CD4-positive, alpha-beta T cell (primary cell): ENCODE measurements around the gene STYXL1. TPM values are rescaled to one million over a fixed set of nuclear protein-coding genes. Genes with fewer than 3 reads are reported as not detected.
"Not testable (repeated sequence)": the region's sequence is repeated elsewhere in the genome, so short reads cannot be mapped to it uniquely, and the experiment has no call there.

Experiments used
- ATAC-seq: fragments of 200-7000 bp; cut with Tn5 transposase; one replicate; pipeline ENCODE4 v1.10.0; 2022; ENCODE audit warnings: mild to moderate bottlenecking; ENCODE audit not compliant: poor library complexity
- CTCF ChIA-PET: fragments of 350-600 bp; sonication (Branson Sonifier 250); formaldehyde crosslinking; loops from one replicate; lab custom pipeline; 2021; ENCODE audit warnings: antibody characterized with exemption, inconsistent platforms; lab: Charles Lee
- POLR2A ChIA-PET: fragments of 350-600 bp; sonication (Branson Sonifier 250); formaldehyde crosslinking; loops from one replicate; lab custom pipeline; 2021; ENCODE audit warnings: antibody characterized with exemption, inconsistent platforms; lab: Charles Lee
- DNase-seq, 14 experiments: peaks; one replicate each; pipeline ENCODE4 v3.0.0-alpha.2; 2013 to 2020; ENCODE audit warnings: mixed read lengths in 2 of 14
- H3K27ac ChIP-seq, 2 donors: one replicate each; pipeline versions ENCODE4 v1.5.1 to v1.7.0; 2013; ENCODE audit warnings: low read length in 2 of 2, low read depth in 1 of 2, mild to moderate bottlenecking in 1 of 2
- H3K27me3 ChIP-seq, 2 experiments: 1 replicate in 1 of 2; 2 replicates in 1 of 2; pipeline versions ENCODE4 v1.6.1 to v1.7.0; 2013; ENCODE audit warnings: low read length in 2 of 2, control low read depth in 1 of 2, mild to moderate bottlenecking in 1 of 2, moderate library complexity in 1 of 2; ENCODE audit not compliant: insufficient read depth in 2 of 2, control insufficient read depth in 1 of 2
- H3K36me3 ChIP-seq: one replicate; pipeline ENCODE4 v1.6.1; 2013; ENCODE audit warnings: low read length, control low read depth; ENCODE audit not compliant: insufficient read depth
- H3K4me1 ChIP-seq: one replicate; pipeline ENCODE4 v1.6.1; 2013; ENCODE audit warnings: low read length, control low read depth; ENCODE audit not compliant: insufficient read depth
- H3K4me3 ChIP-seq: one replicate; pipeline ENCODE4 v1.5.1; 2013; ENCODE audit warnings: mild to moderate bottlenecking, low read length, moderate library complexity
- H3K9me3 ChIP-seq, 2 experiments: 1 replicate in 1 of 2; 2 replicates in 1 of 2; pipeline versions ENCODE4 v1.6.1 to v1.7.0; 2013; ENCODE audit warnings: low read length in 2 of 2, mild to moderate bottlenecking in 2 of 2, control low read depth in 1 of 2, moderate library complexity in 1 of 2; ENCODE audit not compliant: control insufficient read depth in 1 of 2, insufficient read depth in 1 of 2
- H3K27ac Mint-ChIP-seq: one replicate; pipeline ENCODE4 v1.8.0; 2020; ENCODE audit warnings: mixed read lengths
- H3K27me3 Mint-ChIP-seq: one replicate; pipeline ENCODE4 v1.8.0; 2021; ENCODE audit warnings: mixed read lengths
- H3K36me3 Mint-ChIP-seq: one replicate; pipeline ENCODE4 v1.8.0; 2021; ENCODE audit warnings: low read depth, mixed read lengths
- H3K4me1 Mint-ChIP-seq: one replicate; pipeline ENCODE4 v1.8.0; 2021; ENCODE audit warnings: low read depth, mixed read lengths
- H3K4me3 Mint-ChIP-seq: one replicate; pipeline ENCODE4 v1.8.0; 2020; ENCODE audit warnings: mild to moderate bottlenecking, mixed read lengths
- H3K9me3 Mint-ChIP-seq: one replicate; pipeline ENCODE4 v1.8.0; 2020; ENCODE audit warnings: mixed read lengths
- intact Hi-C, 2 experiments: fragments of 100-400 bp; cut with DNase I in 1 of 2; cut with micrococcal nuclease in 1 of 2; formaldehyde crosslinking; loops; one replicate each; pipeline versions ENCODE4 v1.15.1 to v1.9.0; 2023 to 2025; cut with DNase I, micrococcal nuclease
- total RNA-seq, 174 experiments: library from RNA in 2 of 174; stranded (reverse) in 2 of 174; gene quantifications; one replicate each; pipeline ENCODE4 v1.2.3 and lab custom pipeline; 2021 to 2026
- TF ChIP-seq, protein P1 (sequence below): fragments of 200-600 bp; IDR thresholded peaks from one replicate; pipeline ENCODE4 v1.8.0; 2022; ENCODE audit warnings: antibody characterized with exemption, mild to moderate bottlenecking

The STYXL1 gene
- total RNA-seq, 2 experiments from 2014 or later = 8.4 to 8.5 TPM

DNA sequence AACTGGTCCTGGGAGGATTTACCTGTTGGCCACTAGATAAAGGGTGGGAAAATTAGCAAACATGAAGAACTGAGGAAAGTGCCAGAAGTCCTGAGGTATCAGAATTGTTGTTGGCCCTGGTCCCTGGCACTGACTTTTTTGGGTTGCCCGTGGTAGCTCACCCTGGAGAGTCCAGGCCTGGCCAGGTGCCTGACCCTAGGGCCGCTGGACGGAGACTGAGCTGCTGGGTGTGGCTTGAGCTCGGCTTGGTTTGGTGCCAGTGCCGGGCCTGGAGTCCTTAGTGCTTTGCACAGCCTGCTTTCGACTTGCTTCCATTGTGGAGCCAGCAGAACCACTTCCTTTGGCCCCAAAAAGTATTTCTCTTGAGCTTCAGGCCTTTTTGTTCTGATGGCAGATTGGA, 13.0 kb upstream of the STYXL1 start:
- intact Hi-C loops = no loop called here
- Mint-ChIP-seq H3K27me3 (no peaks in the 10 kb centered on the region), H3K36me3 (peaks cover 94% of the 10 kb centered on the region), H3K4me3 (no peak overlapping the region), H3K9me3 (no peaks in the 10 kb centered on the region), H3K27ac (no peak overlapping the region), H3K4me1 (no peaks in the 10 kb centered on the region)
- Histone ChIP-seq H3K27me3 (no peaks in the 10 kb centered on the region), H3K36me3 (peaks cover 95% of the 10 kb centered on the region), H3K4me3 (no peak overlapping the region), H3K27ac (no peak overlapping the region), H3K4me1 (no peaks in the 10 kb centered on the region), H3K9me3 (no peaks in the 10 kb centered on the region)
- TF ChIP-seq, protein P1, sequence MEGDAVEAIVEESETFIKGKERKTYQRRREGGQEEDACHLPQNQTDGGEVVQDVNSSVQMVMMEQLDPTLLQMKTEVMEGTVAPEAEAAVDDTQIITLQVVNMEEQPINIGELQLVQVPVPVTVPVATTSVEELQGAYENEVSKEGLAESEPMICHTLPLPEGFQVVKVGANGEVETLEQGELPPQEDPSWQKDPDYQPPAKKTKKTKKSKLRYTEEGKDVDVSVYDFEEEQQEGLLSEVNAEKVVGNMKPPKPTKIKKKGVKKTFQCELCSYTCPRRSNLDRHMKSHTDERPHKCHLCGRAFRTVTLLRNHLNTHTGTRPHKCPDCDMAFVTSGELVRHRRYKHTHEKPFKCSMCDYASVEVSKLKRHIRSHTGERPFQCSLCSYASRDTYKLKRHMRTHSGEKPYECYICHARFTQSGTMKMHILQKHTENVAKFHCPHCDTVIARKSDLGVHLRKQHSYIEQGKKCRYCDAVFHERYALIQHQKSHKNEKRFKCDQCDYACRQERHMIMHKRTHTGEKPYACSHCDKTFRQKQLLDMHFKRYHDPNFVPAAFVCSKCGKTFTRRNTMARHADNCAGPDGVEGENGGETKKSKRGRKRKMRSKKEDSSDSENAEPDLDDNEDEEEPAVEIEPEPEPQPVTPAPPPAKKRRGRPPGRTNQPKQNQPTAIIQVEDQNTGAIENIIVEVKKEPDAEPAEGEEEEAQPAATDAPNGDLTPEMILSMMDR = no peak
- CTCF ChIA-PET = no interaction called here
- POLR2A ChIA-PET = no interaction called here
- ATAC-seq = no peak
- DNase-seq = no peak

DNA sequence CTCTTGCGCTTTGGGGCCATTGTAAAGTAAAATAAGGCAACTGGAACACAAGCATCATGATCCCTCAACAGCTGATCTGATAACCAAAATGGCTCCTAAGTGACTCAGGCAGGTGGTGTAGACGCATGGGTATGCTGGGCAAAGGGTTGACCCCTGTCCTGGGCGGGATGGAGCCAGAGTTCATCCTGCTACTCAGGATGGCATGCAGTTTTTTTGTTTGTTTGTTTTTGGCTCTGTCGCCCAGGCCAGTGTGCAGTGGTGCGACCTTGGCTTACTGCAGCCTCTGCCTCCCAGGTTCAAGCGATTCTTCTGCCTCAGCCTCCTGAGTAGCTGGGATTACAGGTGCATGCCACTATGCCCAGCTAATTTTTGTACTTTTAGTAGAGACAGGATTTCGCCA, 10.9 kb upstream of the STYXL1 start:
- POLR2A ChIA-PET, H3K9me3 Mint-ChIP-seq, ATAC-seq, H3K27ac Mint-ChIP-seq, H3K4me1 Mint-ChIP-seq, H3K9me3 ChIP-seq, intact Hi-C loops, CTCF ChIA-PET, H3K27ac ChIP-seq, DNase-seq, H3K4me3 ChIP-seq, H3K27me3 ChIP-seq, H3K27me3 Mint-ChIP-seq, H3K4me3 Mint-ChIP-seq, H3K4me1 ChIP-seq: not testable (repeated sequence)
- H3K36me3 Mint-ChIP-seq = peaks cover 80% of the 10 kb centered on the region
- H3K36me3 ChIP-seq = peaks cover 95% of the 10 kb centered on the region

DNA sequence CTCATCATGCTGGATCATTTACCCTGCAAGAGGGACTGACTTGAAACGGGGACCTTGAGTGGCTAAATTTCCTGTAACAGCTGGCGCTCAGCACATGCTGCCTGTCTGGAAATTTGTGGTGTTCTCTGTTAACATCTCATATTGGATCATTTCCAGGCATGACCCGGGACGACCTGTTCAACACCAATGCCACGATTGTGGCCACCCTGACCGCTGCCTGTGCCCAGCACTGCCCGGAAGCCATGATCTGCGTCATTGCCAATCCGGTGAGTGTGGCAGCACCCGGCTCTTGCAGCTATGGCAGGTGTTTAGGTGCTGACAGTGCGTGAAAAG, 10.0 kb upstream of the STYXL1 start:
- DNase-seq (no peak), ATAC-seq (no peak)
- Mint-ChIP-seq H3K36me3 (peaks cover 75% of the 10 kb centered on the region), H3K27ac (no peak overlapping the region), H3K4me1 (peaks cover 4% of the 10 kb centered on the region), H3K27me3 (no peaks in the 10 kb centered on the region), H3K9me3 (no peaks in the 10 kb centered on the region), H3K4me3 (no peak overlapping the region)
- CTCF ChIA-PET = no interaction called here
- H3K27ac ChIP-seq = no peak overlapping the region
- H3K27me3 ChIP-seq = no peaks in the 10 kb centered on the region
- POLR2A ChIA-PET = no interaction called here
- no peaks in the 10 kb centered on the region for H3K9me3 ChIP-seq
- TF ChIP-seq, protein P1 = no peak
- H3K4me1 ChIP-seq = no peaks in the 10 kb centered on the region
- intact Hi-C loops = no loop called here
- H3K4me3 ChIP-seq = no peak overlapping the region
- peaks cover 92% of the 10 kb centered on the region for H3K36me3 ChIP-seq

DNA sequence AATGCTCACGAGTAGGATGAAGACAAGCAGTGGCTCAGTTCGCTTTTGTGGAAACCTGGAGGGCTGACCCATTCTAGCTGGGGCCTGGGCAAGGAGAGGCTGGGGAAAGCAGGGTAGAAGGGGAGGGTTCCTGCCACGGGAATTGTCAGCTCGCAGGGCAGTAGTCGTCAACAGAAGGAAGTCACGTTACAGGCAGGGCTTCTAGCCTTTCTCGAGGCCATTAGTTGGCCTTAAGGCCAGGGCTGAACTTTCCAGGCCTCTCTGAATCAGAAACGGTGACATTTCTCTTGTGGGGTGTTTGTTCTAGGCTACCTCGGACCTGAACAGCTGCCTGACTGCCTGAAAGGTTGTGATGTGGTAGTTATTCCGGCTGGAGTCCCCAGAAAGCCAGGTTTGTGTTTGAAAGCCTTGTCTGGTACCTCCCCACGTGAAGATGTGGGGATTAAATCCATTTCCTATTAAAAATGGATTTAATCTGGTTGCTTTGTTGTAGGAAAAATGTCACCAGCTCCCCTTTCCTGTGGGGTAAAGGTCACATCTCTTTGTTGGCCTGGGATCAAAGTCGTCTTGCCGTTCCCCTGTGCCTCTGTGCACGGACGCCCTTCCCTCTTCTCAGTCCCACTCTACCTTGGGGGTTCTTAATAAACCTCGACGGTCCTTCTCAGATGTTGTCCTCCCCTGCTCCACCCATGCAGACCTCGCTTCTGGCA, 9.5 kb upstream of the STYXL1 start:
- ATAC-seq (no peak), DNase-seq (no peak)
- Mint-ChIP-seq H3K36me3 (peaks cover 72% of the 10 kb centered on the region), H3K4me1 (peaks cover 6% of the 10 kb centered on the region), H3K27ac (no peak overlapping the region), H3K27me3 (no peaks in the 10 kb centered on the region), H3K9me3 (no peaks in the 10 kb centered on the region), H3K4me3 (no peak overlapping the region)
- peaks cover under 1% of the 10 kb centered on the region for H3K4me1 ChIP-seq
- TF ChIP-seq, protein P1 = no peak
- POLR2A ChIA-PET = no interaction called here
- H3K27ac ChIP-seq = no peak overlapping the region
- CTCF ChIA-PET = no interaction called here
- H3K4me3 ChIP-seq = no peak overlapping the region
- no peaks in the 10 kb centered on the region for H3K27me3 ChIP-seq
- intact Hi-C loops = no loop called here
- H3K36me3 ChIP-seq = peaks cover 91% of the 10 kb centered on the region
- no peaks in the 10 kb centered on the region for H3K9me3 ChIP-seq
